IMR-90 (cell line): ENCODE data around the gene IER5L. TPM values are rescaled to one million over a fixed set of nuclear protein-coding genes. Genes with fewer than 3 reads are reported as not detected.

ENCODE experiments used
- ATAC-seq: fragments of 200-7000 bp; cut with Tn5 transposase; 2 replicates; pipeline ENCODE4 v1.9.1; 2020; ENCODE audit warnings: low read depth, mild to moderate bottlenecking, moderate library complexity
- BruUV-seq: library from RNA; stranded (reverse); fragments of 400-500 nt; replicated peaks from 2 replicates; lab custom pipeline; 2021; lab: Mats Ljungman, UMichigan
- CTCF ChIA-PET: fragments of 300-600 bp; formaldehyde crosslinking; extraction: SDS; loops from one replicate; lab custom pipeline; 2021; ENCODE audit warnings: antibody characterized with exemption; lab: Yijun Ruan, JAX
- POLR2A ChIA-PET: fragments of 300-600 bp; sonication (Branson Sonifier 250); formaldehyde crosslinking; loops from one replicate; lab custom pipeline; 2022; ENCODE audit warnings: antibody characterized with exemption; ENCODE audit not compliant: unreplicated experiment; lab: Charles Lee
- DNase-seq: peaks from one replicate; pipeline ENCODE4 v3.0.0; 2013
- H2AFZ ChIP-seq: replicated peaks from 2 replicates; pipeline ENCODE3; 2013; ENCODE audit warnings: low read length, mild to moderate bottlenecking; ENCODE audit not compliant: poor library complexity
- H2AK5ac ChIP-seq: 2 replicates; pipeline ENCODE4 v1.6.1; 2013; ENCODE audit warnings: low read depth, low read length, inconsistent platforms
- H2AK9ac ChIP-seq: replicated peaks from 2 replicates; pipeline ENCODE3; 2013; ENCODE audit warnings: mild to moderate bottlenecking, low read depth, low read length, moderate library complexity; ENCODE audit not compliant: poor library complexity
- H2BK120ac ChIP-seq: 2 replicates; pipeline ENCODE4 v1.6.1; 2013; ENCODE audit warnings: low read depth, low read length, inconsistent platforms
- H2BK15ac ChIP-seq: 3 replicates; pipeline ENCODE4 v1.6.1; 2013; ENCODE audit warnings: low read depth, low read length, inconsistent platforms
- H2BK20ac ChIP-seq: 2 replicates; pipeline ENCODE4 v1.6.1; 2013; ENCODE audit warnings: low read depth, mild to moderate bottlenecking, inconsistent platforms, low read length, moderate library complexity
- H2BK5ac ChIP-seq: 2 replicates; pipeline ENCODE4 v1.6.1; 2013; ENCODE audit warnings: mild to moderate bottlenecking, low read depth, low read length, inconsistent platforms; ENCODE audit not compliant: poor library complexity, severe bottlenecking
- H3K14ac ChIP-seq: replicated peaks from 2 replicates; pipeline ENCODE4 v1.6.1; 2013; ENCODE audit warnings: low read depth, low read length, inconsistent platforms
- H3K18ac ChIP-seq: 2 replicates; pipeline ENCODE4 v1.6.1; 2013; ENCODE audit warnings: low read depth, low read length, control low read depth
- H3K23ac ChIP-seq: 2 replicates; pipeline ENCODE4 v1.6.1; 2013; ENCODE audit warnings: low read depth, low read length, inconsistent platforms
- H3K27ac ChIP-seq: 2 replicates; pipeline ENCODE4 v1.5.1; 2013; ENCODE audit warnings: mild to moderate bottlenecking, control low read depth, low read length; ENCODE audit not compliant: insufficient read depth
- H3K27me3 ChIP-seq: 2 replicates; pipeline ENCODE4 v1.6.1; 2013; ENCODE audit warnings: low read length; ENCODE audit not compliant: control insufficient read depth, insufficient read depth
- H3K36me3 ChIP-seq: 2 replicates; pipeline ENCODE4 v1.6.1; 2013; ENCODE audit warnings: low read length, mixed read lengths; ENCODE audit not compliant: control insufficient read depth, insufficient read depth
- H3K4ac ChIP-seq: 2 replicates; pipeline ENCODE4 v1.6.1; 2013; ENCODE audit warnings: low read depth, low read length, inconsistent platforms
- H3K4me1 ChIP-seq: 2 replicates; pipeline ENCODE4 v1.6.1; 2013; ENCODE audit warnings: low read length, mixed read lengths; ENCODE audit not compliant: control insufficient read depth, insufficient read depth
- H3K4me2 ChIP-seq: 2 replicates; pipeline ENCODE4 v1.6.1; 2013; ENCODE audit warnings: low read depth, mild to moderate bottlenecking, control low read depth, low read length, moderate library complexity
- H3K4me3 ChIP-seq: 2 replicates; pipeline ENCODE4 v1.5.1; 2013; ENCODE audit warnings: low read depth, mild to moderate bottlenecking, control low read depth, low read length, moderate library complexity; ENCODE audit not compliant: insufficient read depth
- H3K56ac ChIP-seq: 2 replicates; pipeline ENCODE4 v1.6.1; 2013; ENCODE audit warnings: low read length, inconsistent platforms; ENCODE audit not compliant: insufficient read depth; ENCODE audit errors: extremely low read depth
- H3K79me1 ChIP-seq, 2 experiments: 2 replicates each; pipeline ENCODE4 v1.6.1; 2013; ENCODE audit warnings: low read length in 2 of 2, inconsistent platforms in 1 of 2, low read depth in 1 of 2
- H3K9ac ChIP-seq: 2 replicates; pipeline ENCODE4 v1.6.1; 2013; ENCODE audit warnings: low read depth, low read length, control low read depth
- H3K9me1 ChIP-seq: 2 replicates; pipeline ENCODE4 v1.6.1; 2013; ENCODE audit warnings: low read length, inconsistent platforms; ENCODE audit not compliant: insufficient read depth
- H3K9me3 ChIP-seq: 2 replicates; pipeline ENCODE4 v1.6.1; 2013; ENCODE audit warnings: low read length; ENCODE audit not compliant: control insufficient read depth, insufficient read depth
- H4K20me1 ChIP-seq: 2 replicates; pipeline ENCODE4 v1.6.1; 2013; ENCODE audit warnings: low read length, inconsistent platforms; ENCODE audit not compliant: insufficient read depth
- H4K5ac ChIP-seq: 2 replicates; pipeline ENCODE4 v1.6.1; 2013; ENCODE audit warnings: mild to moderate bottlenecking, low read depth, low read length, control low read depth
- H4K8ac ChIP-seq, 2 experiments: 2 replicates each; pipeline ENCODE4 v1.6.1; 2013; ENCODE audit warnings: low read depth in 2 of 2, low read length in 2 of 2, control low read depth in 1 of 2, inconsistent platforms in 1 of 2
- H4K91ac ChIP-seq: 2 replicates; pipeline ENCODE4 v1.6.1; 2013; ENCODE audit warnings: low read depth, low read length, inconsistent platforms; ENCODE audit not compliant: insufficient read depth
- BHLHE40 ChIP-seq: fragments of 150-350 bp; IDR thresholded peaks from 2 replicates; pipeline ENCODE4 v1.6.1; 2016; ENCODE audit warnings: mild to moderate bottlenecking, low read depth, low read length
- CEBPB ChIP-seq: IDR thresholded peaks from 2 replicates; pipeline ENCODE4 v1.6.1; 2012; ENCODE audit warnings: low read depth, low read length, improper control_type of control experiment
- CHD1 ChIP-seq: IDR thresholded peaks from 2 replicates; pipeline ENCODE4 v1.6.1; 2012; ENCODE audit warnings: low read depth, low read length, improper control_type of control experiment
- FOS ChIP-seq: fragments of 150-350 bp; IDR thresholded peaks from 2 replicates; pipeline ENCODE4 v1.6.1; 2016; ENCODE audit warnings: low read depth, low read length
- MAFK ChIP-seq: IDR thresholded peaks from 2 replicates; pipeline ENCODE4 v1.6.1; 2012; ENCODE audit warnings: low read depth, low read length, improper control_type of control experiment
- MAZ ChIP-seq: IDR thresholded peaks from 2 replicates; pipeline ENCODE4 v1.6.1; 2012; ENCODE audit warnings: low read depth, mild to moderate bottlenecking, low read length, improper control_type of control experiment, moderate library complexity, borderline replicate concordance
- MXI1 ChIP-seq: IDR thresholded peaks from 2 replicates; pipeline ENCODE4 v1.6.1; 2012; ENCODE audit warnings: low read depth, mild to moderate bottlenecking, low read length, moderate library complexity, borderline replicate concordance
- NFE2L2 ChIP-seq: fragments of 150-350 bp; IDR thresholded peaks from 2 replicates; pipeline ENCODE4 v1.6.1; 2016; ENCODE audit warnings: low read depth, mild to moderate bottlenecking, low read length
- POLR2A ChIP-seq: IDR thresholded peaks from 2 replicates; pipeline ENCODE4 v1.6.1; 2012; ENCODE audit warnings: mild to moderate bottlenecking, low read depth, low read length
- RAD21 ChIP-seq: IDR thresholded peaks from 2 replicates; pipeline ENCODE4 v1.6.1; 2012; ENCODE audit warnings: low read length, improper control_type of control experiment
- RCOR1 ChIP-seq: IDR thresholded peaks from 2 replicates; pipeline ENCODE4 v1.6.1; 2012; ENCODE audit warnings: mild to moderate bottlenecking, low read length, improper control_type of control experiment; ENCODE audit not compliant: insufficient replicate concordance
- RFX5 ChIP-seq: IDR thresholded peaks from 2 replicates; pipeline ENCODE4 v1.8.0; 2012; ENCODE audit warnings: low read depth, mild to moderate bottlenecking, low read length, moderate library complexity
- WGBS, 2 experiments: methylation state at CpG; one replicate each; pipeline versions ENCODE4 v1.1.5 to v1.1.7; 2013; ENCODE audit warnings: missing lambda C conversion rate in 2 of 2; ENCODE audit not compliant: insufficient read length in 1 of 2; ENCODE audit errors: extremely low coverage in 2 of 2; 5-methylcytosine and 5-hydroxymethylcytosine counted together
- dilution Hi-C: fragments of 300-500 bp; cut with HindIII; formaldehyde crosslinking; loops from one replicate; pipeline ENCODE4 v1.14.3; 2018; ENCODE audit warnings: low sequenced_read_pairs; ENCODE audit not compliant: unreplicated experiment
- in situ Hi-C: fragments of 300-500 bp; cut with MboI; formaldehyde crosslinking; loops from 3 replicates; pipeline ENCODE4 v1.14.3; 2019; ENCODE audit warnings: low sequenced_read_pairs, inconsistent platforms, mixed read lengths
- intact Hi-C: fragments of 100-400 bp; cut with micrococcal nuclease; formaldehyde crosslinking; loops from 2 replicates; pipeline ENCODE4 v1.10.0; 2022
- polyA plus RNA-seq, 3 experiments: library from polyadenylated mRNA; depleted of rRNA; stranded (reverse); fragments of >200 nt; gene quantifications; 2 replicates each; pipeline ENCODE4 v1.2.3, GENCODE V29; 2012; ENCODE audit warnings: low replicate concordance in 1 of 3
- total RNA-seq: library from RNA; depleted of rRNA; stranded (reverse); fragments of >200 nt; gene quantifications from 2 replicates; pipeline ENCODE4 v1.2.3, GENCODE V29; 2012
- TF ChIP-seq, protein P1 (sequence below): fragments of 150-350 bp; IDR thresholded peaks from 2 replicates; pipeline ENCODE4 v1.6.1; 2017; ENCODE audit warnings: mild to moderate bottlenecking, antibody characterized with exemption, low read length, low read depth
- TF ChIP-seq, protein P2 (sequence below): fragments of 150-350 bp; IDR thresholded peaks from 2 replicates; pipeline ENCODE4 v1.6.1; 2016; ENCODE audit warnings: low read depth, mild to moderate bottlenecking, low read length, moderate library complexity, borderline replicate concordance
- TF ChIP-seq, protein P3 (sequence below): conservative IDR thresholded peaks from 2 replicates; pipeline ENCODE4 v1.5.1; 2012; ENCODE audit warnings: mild to moderate bottlenecking, low read depth, low read length, improper control_type of control experiment

IER5L gene
- total and polyA plus RNA-seq, 2 of the 4 experiments (the other 2 are of a cell fraction) = 12.5 to 13.4 TPM

DNA sequence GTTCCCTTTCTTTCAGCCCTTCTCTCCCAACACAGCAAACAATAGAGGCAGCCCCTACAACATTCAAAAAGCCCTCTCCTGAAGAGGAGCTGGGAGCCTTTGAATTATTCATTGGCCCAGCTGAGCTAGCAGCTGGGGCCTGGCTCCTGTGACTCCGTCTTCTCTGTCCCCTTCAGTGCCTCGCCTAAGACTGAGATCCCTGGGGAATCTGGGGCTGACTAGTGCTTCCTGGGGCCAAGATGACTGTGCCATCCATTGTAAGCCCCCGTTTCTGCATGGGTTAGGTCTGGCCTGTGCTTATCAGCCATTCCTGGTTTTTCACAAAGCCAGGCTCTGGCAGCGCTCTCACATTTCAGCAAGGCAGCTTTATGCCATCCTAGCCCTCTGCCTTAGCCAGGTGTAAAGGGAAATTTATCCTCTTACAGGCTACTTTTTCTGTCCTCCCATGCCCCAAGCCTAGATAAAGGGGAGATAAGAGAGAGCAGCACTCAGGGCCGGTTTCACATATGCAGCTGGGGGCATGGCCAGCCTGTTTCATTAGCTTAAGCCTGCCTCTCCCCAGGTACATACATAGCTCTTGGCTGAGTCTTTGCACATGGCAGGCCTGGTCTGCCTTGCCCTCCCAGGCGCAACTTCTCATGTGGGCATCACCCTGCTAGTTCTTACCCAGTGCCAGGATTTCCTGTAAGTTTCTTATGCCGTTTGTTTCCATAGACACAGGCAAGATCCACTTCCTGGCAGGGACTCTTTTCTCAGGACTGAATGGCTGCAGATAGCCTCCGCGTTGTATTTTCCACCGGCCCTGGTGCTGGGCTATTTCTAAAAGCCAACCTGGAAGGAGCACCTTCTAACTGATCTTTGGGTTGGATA lies 51.1 kb downstream of the IER5L start:
- H3K4me3 ChIP-seq = no peak overlapping the region
- H3K14ac ChIP-seq = no peak overlapping the region
- H4K8ac ChIP-seq = no peak overlapping the region
- BruUV-seq = no TSS peak
- H3K27ac ChIP-seq = no peak overlapping the region
- no peak overlapping the region for H4K5ac ChIP-seq
- H2AFZ ChIP-seq = no peak overlapping the region
- ChIA-PET CTCF (interaction anchor here (1.5 kb wide), 1 partner anchor 13 kb away, joined by 3 read pairs; no protein-coding TSS in a partner anchor), POLR2A (no interaction called here)
- no peak overlapping the region for H3K9ac ChIP-seq
- WGBS, 2 experiments = 82% methylated on average over 8 of the region's 10 CpGs; no CpG with 5 or more reads in 1 of the 2 experiments
- no peaks in the 10 kb centered on the region for H3K27me3 ChIP-seq
- H3K9me3 ChIP-seq = no peaks in the 10 kb centered on the region
- H3K36me3 ChIP-seq = peaks cover 36% of the 10 kb centered on the region
- no peak overlapping the region for H2BK15ac ChIP-seq
- no peaks in the 10 kb centered on the region for H3K4me1 ChIP-seq
- H3K56ac ChIP-seq = no peak overlapping the region
- intact Hi-C loops = no loop called here
- peaks cover 20 to 56% of the 10 kb centered on the region in 2 experiments for H3K79me1 ChIP-seq
- H2BK120ac ChIP-seq = no peak overlapping the region
- no peak overlapping the region for H2AK9ac ChIP-seq
- H3K4ac ChIP-seq = no peak overlapping the region
- H2BK5ac ChIP-seq = no peak overlapping the region
- H3K18ac ChIP-seq = no peak overlapping the region
- DNase-seq (no peak), ATAC-seq (no peak)
- H3K9me1 ChIP-seq = peaks cover 8% of the 10 kb centered on the region; the same call in 1 of the 2 replicates
- dilution Hi-C loops = no loop called here
- H3K23ac ChIP-seq = no peak overlapping the region
- in situ Hi-C loops = no loop called here
- no peak overlapping the region for H2AK5ac ChIP-seq
- H4K91ac ChIP-seq = no peak overlapping the region
- no peak overlapping the region for H2BK20ac ChIP-seq
- peaks cover 4% of the 10 kb centered on the region; the same call in 1 of the 2 replicates for H4K20me1 ChIP-seq
- H3K4me2 ChIP-seq = no peak overlapping the region
- no peak for TF ChIP-seq BHLHE40
- no peak for TF ChIP-seq CEBPB
- no peak for TF ChIP-seq RAD21
- TF ChIP-seq, protein P1, sequence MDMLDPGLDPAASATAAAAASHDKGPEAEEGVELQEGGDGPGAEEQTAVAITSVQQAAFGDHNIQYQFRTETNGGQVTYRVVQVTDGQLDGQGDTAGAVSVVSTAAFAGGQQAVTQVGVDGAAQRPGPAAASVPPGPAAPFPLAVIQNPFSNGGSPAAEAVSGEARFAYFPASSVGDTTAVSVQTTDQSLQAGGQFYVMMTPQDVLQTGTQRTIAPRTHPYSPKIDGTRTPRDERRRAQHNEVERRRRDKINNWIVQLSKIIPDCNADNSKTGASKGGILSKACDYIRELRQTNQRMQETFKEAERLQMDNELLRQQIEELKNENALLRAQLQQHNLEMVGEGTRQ = no peak
- TF ChIP-seq CHD1 = no peak
- no peak for TF ChIP-seq RCOR1
- TF ChIP-seq, protein P2, sequence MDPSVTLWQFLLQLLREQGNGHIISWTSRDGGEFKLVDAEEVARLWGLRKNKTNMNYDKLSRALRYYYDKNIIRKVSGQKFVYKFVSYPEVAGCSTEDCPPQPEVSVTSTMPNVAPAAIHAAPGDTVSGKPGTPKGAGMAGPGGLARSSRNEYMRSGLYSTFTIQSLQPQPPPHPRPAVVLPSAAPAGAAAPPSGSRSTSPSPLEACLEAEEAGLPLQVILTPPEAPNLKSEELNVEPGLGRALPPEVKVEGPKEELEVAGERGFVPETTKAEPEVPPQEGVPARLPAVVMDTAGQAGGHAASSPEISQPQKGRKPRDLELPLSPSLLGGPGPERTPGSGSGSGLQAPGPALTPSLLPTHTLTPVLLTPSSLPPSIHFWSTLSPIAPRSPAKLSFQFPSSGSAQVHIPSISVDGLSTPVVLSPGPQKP = no peak
- no peak for TF ChIP-seq RFX5
- no peak for TF ChIP-seq MAFK
- TF ChIP-seq FOS = no peak
- no peak for TF ChIP-seq POLR2A
- TF ChIP-seq MAZ = no peak
- TF ChIP-seq, protein P3, sequence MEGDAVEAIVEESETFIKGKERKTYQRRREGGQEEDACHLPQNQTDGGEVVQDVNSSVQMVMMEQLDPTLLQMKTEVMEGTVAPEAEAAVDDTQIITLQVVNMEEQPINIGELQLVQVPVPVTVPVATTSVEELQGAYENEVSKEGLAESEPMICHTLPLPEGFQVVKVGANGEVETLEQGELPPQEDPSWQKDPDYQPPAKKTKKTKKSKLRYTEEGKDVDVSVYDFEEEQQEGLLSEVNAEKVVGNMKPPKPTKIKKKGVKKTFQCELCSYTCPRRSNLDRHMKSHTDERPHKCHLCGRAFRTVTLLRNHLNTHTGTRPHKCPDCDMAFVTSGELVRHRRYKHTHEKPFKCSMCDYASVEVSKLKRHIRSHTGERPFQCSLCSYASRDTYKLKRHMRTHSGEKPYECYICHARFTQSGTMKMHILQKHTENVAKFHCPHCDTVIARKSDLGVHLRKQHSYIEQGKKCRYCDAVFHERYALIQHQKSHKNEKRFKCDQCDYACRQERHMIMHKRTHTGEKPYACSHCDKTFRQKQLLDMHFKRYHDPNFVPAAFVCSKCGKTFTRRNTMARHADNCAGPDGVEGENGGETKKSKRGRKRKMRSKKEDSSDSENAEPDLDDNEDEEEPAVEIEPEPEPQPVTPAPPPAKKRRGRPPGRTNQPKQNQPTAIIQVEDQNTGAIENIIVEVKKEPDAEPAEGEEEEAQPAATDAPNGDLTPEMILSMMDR = no peak
- TF ChIP-seq NFE2L2 = no peak
- no peak for TF ChIP-seq MXI1
